IMR-90 (cell line): ENCODE results near the gene TFDP2.

Experiments used
- BHLHE40 ChIP-seq: fragments of 150-350 bp; IDR thresholded peaks from 2 replicates; pipeline ENCODE4 v1.6.1; 2016; ENCODE audit warnings: mild to moderate bottlenecking, low read depth, low read length
- CEBPB ChIP-seq: IDR thresholded peaks from 2 replicates; pipeline ENCODE4 v1.6.1; 2012; ENCODE audit warnings: low read depth, low read length, improper control_type of control experiment
- CHD1 ChIP-seq: IDR thresholded peaks from 2 replicates; pipeline ENCODE4 v1.6.1; 2012; ENCODE audit warnings: low read depth, low read length, improper control_type of control experiment
- FOS ChIP-seq: fragments of 150-350 bp; IDR thresholded peaks from 2 replicates; pipeline ENCODE4 v1.6.1; 2016; ENCODE audit warnings: low read depth, low read length
- MAFK ChIP-seq: IDR thresholded peaks from 2 replicates; pipeline ENCODE4 v1.6.1; 2012; ENCODE audit warnings: low read depth, low read length, improper control_type of control experiment
- NFE2L2 ChIP-seq: fragments of 150-350 bp; IDR thresholded peaks from 2 replicates; pipeline ENCODE4 v1.6.1; 2016; ENCODE audit warnings: low read depth, mild to moderate bottlenecking, low read length
- POLR2A ChIP-seq: IDR thresholded peaks from 2 replicates; pipeline ENCODE4 v1.6.1; 2012; ENCODE audit warnings: mild to moderate bottlenecking, low read depth, low read length
- RAD21 ChIP-seq: IDR thresholded peaks from 2 replicates; pipeline ENCODE4 v1.6.1; 2012; ENCODE audit warnings: low read length, improper control_type of control experiment
- RFX5 ChIP-seq: IDR thresholded peaks from 2 replicates; pipeline ENCODE4 v1.8.0; 2012; ENCODE audit warnings: low read depth, mild to moderate bottlenecking, low read length, moderate library complexity
- SMC3 ChIP-seq: fragments of 150-350 bp; IDR thresholded peaks from 2 replicates; pipeline ENCODE4 v1.6.1; 2016; ENCODE audit warnings: low read depth, mild to moderate bottlenecking, antibody characterized with exemption, low read length, moderate library complexity
- TF ChIP-seq, protein P1 (sequence below): conservative IDR thresholded peaks from 2 replicates; pipeline ENCODE4 v1.5.1; 2012; ENCODE audit warnings: mild to moderate bottlenecking, low read depth, low read length, improper control_type of control experiment
- TF ChIP-seq, protein P2 (sequence below): fragments of 150-350 bp; IDR thresholded peaks from 2 replicates; pipeline ENCODE4 v1.6.1; 2017; ENCODE audit warnings: mild to moderate bottlenecking, antibody characterized with exemption, low read length, low read depth
- TF ChIP-seq, protein P3 (sequence below): fragments of 150-350 bp; IDR thresholded peaks from 2 replicates; pipeline ENCODE4 v1.6.1; 2016; ENCODE audit warnings: low read depth, mild to moderate bottlenecking, low read length, moderate library complexity, borderline replicate concordance

DNA sequence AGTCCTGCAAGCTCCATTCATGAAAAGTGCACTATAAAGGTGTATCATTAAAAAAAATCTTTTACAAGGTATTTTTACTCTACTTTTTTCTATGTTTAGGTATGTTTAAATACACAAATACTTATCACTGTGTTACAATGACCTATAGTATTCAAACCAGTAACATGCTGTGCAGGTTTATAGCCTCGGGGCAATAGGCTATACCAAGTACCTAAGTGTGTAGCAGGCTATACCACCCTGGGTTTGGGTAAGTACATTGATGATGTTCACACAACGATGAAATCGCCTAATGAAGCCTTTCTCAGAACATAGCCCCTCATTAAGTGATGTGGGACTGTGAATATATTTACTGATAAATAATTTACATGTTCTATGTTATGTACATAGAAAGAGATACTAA, 168.3 kb downstream of the TFDP2 start:
- TF ChIP-seq, protein P1, sequence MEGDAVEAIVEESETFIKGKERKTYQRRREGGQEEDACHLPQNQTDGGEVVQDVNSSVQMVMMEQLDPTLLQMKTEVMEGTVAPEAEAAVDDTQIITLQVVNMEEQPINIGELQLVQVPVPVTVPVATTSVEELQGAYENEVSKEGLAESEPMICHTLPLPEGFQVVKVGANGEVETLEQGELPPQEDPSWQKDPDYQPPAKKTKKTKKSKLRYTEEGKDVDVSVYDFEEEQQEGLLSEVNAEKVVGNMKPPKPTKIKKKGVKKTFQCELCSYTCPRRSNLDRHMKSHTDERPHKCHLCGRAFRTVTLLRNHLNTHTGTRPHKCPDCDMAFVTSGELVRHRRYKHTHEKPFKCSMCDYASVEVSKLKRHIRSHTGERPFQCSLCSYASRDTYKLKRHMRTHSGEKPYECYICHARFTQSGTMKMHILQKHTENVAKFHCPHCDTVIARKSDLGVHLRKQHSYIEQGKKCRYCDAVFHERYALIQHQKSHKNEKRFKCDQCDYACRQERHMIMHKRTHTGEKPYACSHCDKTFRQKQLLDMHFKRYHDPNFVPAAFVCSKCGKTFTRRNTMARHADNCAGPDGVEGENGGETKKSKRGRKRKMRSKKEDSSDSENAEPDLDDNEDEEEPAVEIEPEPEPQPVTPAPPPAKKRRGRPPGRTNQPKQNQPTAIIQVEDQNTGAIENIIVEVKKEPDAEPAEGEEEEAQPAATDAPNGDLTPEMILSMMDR = no peak
- TF ChIP-seq MAFK (no peak), CEBPB (no peak), POLR2A (no peak), FOS (no peak), NFE2L2 (no peak), RAD21 (no peak), RFX5 (no peak), CHD1 (no peak), SMC3 (no peak), BHLHE40 (no peak)
- TF ChIP-seq, protein P2, sequence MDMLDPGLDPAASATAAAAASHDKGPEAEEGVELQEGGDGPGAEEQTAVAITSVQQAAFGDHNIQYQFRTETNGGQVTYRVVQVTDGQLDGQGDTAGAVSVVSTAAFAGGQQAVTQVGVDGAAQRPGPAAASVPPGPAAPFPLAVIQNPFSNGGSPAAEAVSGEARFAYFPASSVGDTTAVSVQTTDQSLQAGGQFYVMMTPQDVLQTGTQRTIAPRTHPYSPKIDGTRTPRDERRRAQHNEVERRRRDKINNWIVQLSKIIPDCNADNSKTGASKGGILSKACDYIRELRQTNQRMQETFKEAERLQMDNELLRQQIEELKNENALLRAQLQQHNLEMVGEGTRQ = no peak
- TF ChIP-seq, protein P3, sequence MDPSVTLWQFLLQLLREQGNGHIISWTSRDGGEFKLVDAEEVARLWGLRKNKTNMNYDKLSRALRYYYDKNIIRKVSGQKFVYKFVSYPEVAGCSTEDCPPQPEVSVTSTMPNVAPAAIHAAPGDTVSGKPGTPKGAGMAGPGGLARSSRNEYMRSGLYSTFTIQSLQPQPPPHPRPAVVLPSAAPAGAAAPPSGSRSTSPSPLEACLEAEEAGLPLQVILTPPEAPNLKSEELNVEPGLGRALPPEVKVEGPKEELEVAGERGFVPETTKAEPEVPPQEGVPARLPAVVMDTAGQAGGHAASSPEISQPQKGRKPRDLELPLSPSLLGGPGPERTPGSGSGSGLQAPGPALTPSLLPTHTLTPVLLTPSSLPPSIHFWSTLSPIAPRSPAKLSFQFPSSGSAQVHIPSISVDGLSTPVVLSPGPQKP = no peak
